Measurements from ENCODE around the gene MMUT. TPM values are rescaled to one million over a fixed set of nuclear protein-coding genes. Genes with fewer than 3 reads are reported as not detected.
A peak's percentile ranks its signal among the peaks of the same experiment; 100 is the strongest.

Gene MMUT
- total RNA-seq, 2 experiments from 2014 or later: 6.4 to 7.2 TPM

DNA sequence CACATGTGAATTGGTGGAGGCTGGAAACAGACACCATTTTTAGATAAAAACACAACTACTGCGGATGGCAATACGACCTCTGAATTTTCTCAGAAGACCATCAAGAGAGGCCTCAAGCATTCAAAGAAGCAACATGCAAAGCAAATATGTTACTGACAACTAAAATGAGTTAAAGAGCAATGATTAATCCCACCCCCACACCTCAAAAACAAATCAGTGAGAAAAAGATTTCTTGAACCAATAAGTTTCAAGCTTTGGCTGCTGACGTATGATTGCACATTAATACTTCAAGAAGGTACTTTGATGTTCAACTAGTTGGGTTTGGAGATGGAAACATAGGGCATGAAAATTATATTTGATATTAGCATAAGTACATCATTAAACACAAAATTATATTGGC is 982 bp downstream of the MMUT start:
- ChIA-PET POLR2A (no interaction called here), CTCF (no interaction called here)
- peak overlapping the region; percentile 97 for H3K4me3 Mint-ChIP-seq

DNA sequence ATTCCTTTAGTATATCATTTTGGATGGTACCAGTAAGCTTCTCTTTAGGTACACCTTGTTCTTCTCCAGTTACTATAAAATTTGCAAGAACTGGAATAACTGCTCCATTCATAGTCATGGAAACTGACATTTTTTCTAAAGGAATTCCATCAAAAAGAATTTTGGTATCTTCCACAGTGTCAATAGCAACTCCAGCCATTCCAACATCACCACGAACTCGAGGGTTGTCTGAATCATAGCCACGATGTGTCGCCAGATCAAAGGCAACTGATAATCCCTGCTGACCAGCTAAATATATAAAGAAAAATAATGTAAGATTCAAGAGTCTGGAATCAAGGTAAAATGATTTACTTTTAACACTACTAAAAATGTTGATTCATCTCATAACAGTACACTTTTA is 5.3 kb downstream of the MMUT start:
- H3K4me3 Mint-ChIP-seq: no peak overlapping the region
- CTCF ChIA-PET: interaction anchor here (1.1 kb wide), 1 partner anchor 74 kb away, joined by 3 read pairs; no protein-coding TSS in a partner anchor

More for the DNA sequence above, 982 bp downstream of the MMUT start:
- H3K27ac Mint-ChIP-seq: peak overlapping the region; percentile 94
- no peaks in the 10 kb centered on the region for H3K9me3 ChIP-seq (ENCODE audit: control insufficient read depth in 1 of 2, insufficient read depth in 1 of 2, low read length in 2 of 2)
- TF ChIP-seq, protein P1, sequence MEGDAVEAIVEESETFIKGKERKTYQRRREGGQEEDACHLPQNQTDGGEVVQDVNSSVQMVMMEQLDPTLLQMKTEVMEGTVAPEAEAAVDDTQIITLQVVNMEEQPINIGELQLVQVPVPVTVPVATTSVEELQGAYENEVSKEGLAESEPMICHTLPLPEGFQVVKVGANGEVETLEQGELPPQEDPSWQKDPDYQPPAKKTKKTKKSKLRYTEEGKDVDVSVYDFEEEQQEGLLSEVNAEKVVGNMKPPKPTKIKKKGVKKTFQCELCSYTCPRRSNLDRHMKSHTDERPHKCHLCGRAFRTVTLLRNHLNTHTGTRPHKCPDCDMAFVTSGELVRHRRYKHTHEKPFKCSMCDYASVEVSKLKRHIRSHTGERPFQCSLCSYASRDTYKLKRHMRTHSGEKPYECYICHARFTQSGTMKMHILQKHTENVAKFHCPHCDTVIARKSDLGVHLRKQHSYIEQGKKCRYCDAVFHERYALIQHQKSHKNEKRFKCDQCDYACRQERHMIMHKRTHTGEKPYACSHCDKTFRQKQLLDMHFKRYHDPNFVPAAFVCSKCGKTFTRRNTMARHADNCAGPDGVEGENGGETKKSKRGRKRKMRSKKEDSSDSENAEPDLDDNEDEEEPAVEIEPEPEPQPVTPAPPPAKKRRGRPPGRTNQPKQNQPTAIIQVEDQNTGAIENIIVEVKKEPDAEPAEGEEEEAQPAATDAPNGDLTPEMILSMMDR (IDR thresholded peaks at IDR 0.05): no peak
- H3K27me3 ChIP-seq (ENCODE audit: control insufficient read depth in 1 of 2, insufficient read depth in 2 of 2, low read length in 2 of 2): no peaks in the 10 kb centered on the region
- H3K9me3 Mint-ChIP-seq: no peaks in the 10 kb centered on the region
- H3K4me1 Mint-ChIP-seq (ENCODE audit: low read depth): peaks cover 64% of the 10 kb centered on the region
- H3K27me3 Mint-ChIP-seq: no peaks in the 10 kb centered on the region
- peak in 3 of 14 experiments; percentile 5 to 21 (median 10) for DNase-seq
- no peak overlapping the region for H3K27ac ChIP-seq (ENCODE audit: low read depth in 1 of 2, low read length in 2 of 2)
- H3K4me1 ChIP-seq (ENCODE audit: insufficient read depth, low read length): peaks cover 25% of the 10 kb centered on the region
- intact Hi-C loops (cut with DNase I, micrococcal nuclease): no loop called here
- peaks cover 18% of the 10 kb centered on the region for H3K36me3 ChIP-seq (ENCODE audit: insufficient read depth, low read length)
- ATAC-seq (ENCODE audit: poor library complexity): no peak
- peak overlapping the region; percentile 76 for H3K4me3 ChIP-seq (ENCODE audit: low read length)
- peaks cover 40% of the 10 kb centered on the region for H3K36me3 Mint-ChIP-seq (ENCODE audit: low read depth)

DNA sequence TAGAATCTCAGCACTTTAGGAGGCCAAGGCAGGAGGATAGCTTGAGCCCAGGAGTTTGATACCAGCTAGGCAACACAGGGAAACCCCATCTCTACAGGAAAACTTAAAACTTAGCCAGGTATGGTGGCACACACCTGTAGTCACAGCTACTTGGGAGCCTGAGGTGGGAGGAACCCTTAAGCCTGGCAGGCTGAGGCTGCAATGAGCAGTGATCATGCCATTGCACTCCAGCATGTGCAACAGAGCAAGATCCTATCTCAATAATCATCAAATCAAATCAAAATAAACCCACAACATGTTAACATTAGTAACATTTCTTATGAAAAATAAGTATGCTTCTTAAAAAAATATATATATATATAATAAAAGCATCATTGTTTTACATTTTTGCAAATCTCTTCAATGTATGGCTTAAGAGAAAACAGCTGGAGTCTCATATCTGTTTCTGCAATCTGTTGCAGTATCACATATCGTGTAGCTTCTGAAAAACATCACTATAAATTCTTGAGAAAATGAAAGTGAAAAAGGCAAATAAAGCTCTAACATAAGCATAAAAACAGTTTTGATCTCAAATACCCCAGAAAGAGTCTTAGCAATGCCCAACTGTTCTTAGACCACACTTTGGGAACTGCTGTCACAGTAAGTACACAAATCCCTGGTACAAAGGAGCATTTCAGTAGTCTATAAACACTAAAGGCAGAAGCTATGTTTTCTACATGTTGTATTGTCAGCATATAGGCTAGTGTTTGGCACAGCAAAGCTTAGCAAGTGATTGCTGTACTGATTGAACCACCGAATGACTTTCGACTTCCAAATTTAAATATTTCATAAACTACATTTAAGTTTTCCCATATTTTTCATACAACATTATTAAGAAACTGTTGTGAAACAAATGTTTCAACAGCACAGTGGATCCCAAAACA is 8.0 kb downstream of the MMUT start:
- intact Hi-C loops (cut with DNase I, micrococcal nuclease): no loop called here
- Histone ChIP-seq H3K9me3 (ENCODE audit: control insufficient read depth in 1 of 2, insufficient read depth in 1 of 2, low read length in 2 of 2) (no peaks in the 10 kb centered on the region), H3K4me1 (ENCODE audit: insufficient read depth, low read length) (no peaks in the 10 kb centered on the region), H3K36me3 (ENCODE audit: insufficient read depth, low read length) (peaks cover 28% of the 10 kb centered on the region), H3K4me3 (ENCODE audit: low read length) (no peak overlapping the region), H3K27ac (ENCODE audit: low read depth in 1 of 2, low read length in 2 of 2) (peak overlapping the region in 1 of 2 donors; percentile 29), H3K27me3 (ENCODE audit: control insufficient read depth in 1 of 2, insufficient read depth in 2 of 2, low read length in 2 of 2) (no peaks in the 10 kb centered on the region)
- H3K9me3 Mint-ChIP-seq: no peaks in the 10 kb centered on the region
- no peak overlapping the region for H3K27ac Mint-ChIP-seq
- TF ChIP-seq, protein P1 (IDR thresholded peaks at IDR 0.05): no peak
- peaks cover 71% of the 10 kb centered on the region for H3K36me3 Mint-ChIP-seq (ENCODE audit: low read depth)
- no peak overlapping the region for H3K4me3 Mint-ChIP-seq
- CTCF ChIA-PET: no interaction called here
- POLR2A ChIA-PET: no interaction called here
- no peaks in the 10 kb centered on the region for H3K27me3 Mint-ChIP-seq
- H3K4me1 Mint-ChIP-seq (ENCODE audit: low read depth): peaks cover 27% of the 10 kb centered on the region
- no peak for ATAC-seq (ENCODE audit: poor library complexity)
- DNase-seq: no peak

More for the DNA sequence above, 5.3 kb downstream of the MMUT start:
- POLR2A ChIA-PET: no interaction called here
- peaks cover 22% of the 10 kb centered on the region for H3K36me3 ChIP-seq (ENCODE audit: insufficient read depth, low read length)
- intact Hi-C loops (cut with DNase I, micrococcal nuclease): no loop called here
- H3K9me3 ChIP-seq (ENCODE audit: control insufficient read depth in 1 of 2, insufficient read depth in 1 of 2, low read length in 2 of 2): no peaks in the 10 kb centered on the region
- no peak for DNase-seq
- H3K27me3 ChIP-seq (ENCODE audit: control insufficient read depth in 1 of 2, insufficient read depth in 2 of 2, low read length in 2 of 2): no peaks in the 10 kb centered on the region
- no peaks in the 10 kb centered on the region for H3K9me3 Mint-ChIP-seq
- no peak for ATAC-seq (ENCODE audit: poor library complexity)
- no peaks in the 10 kb centered on the region for H3K27me3 Mint-ChIP-seq
- peaks cover 60% of the 10 kb centered on the region for H3K36me3 Mint-ChIP-seq (ENCODE audit: low read depth)
- TF ChIP-seq, protein P1 (IDR thresholded peaks at IDR 0.05): no peak
- no peak overlapping the region for H3K4me3 ChIP-seq (ENCODE audit: low read length)
- no peak overlapping the region for H3K27ac ChIP-seq (ENCODE audit: low read depth in 1 of 2, low read length in 2 of 2)
- no peak overlapping the region for H3K27ac Mint-ChIP-seq
- H3K4me1 ChIP-seq (ENCODE audit: insufficient read depth, low read length): peaks cover 15% of the 10 kb centered on the region
- peaks cover 49% of the 10 kb centered on the region for H3K4me1 Mint-ChIP-seq (ENCODE audit: low read depth)
